ENCODE data around the gene CFAP20DC.

DNA sequence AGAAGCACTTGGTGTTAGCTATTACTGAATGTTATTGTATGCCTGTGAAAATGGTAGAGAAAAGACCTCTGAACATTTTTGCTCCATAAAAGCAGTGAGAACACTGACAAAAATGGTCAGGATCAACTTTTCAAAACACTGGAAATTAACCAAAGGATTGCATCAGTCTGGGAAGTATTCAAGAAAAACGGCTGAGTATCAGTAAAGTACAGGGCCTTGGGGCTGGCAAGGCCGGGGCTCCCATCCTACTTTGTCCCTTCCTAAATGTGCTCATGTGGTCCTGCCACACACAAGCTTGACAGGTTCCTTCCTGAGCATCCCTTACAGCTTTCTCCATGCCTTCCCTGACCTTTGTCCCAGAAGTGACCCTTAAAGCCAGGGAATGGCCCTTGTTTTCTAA is 84.0 kb downstream of the CFAP20DC start:
- TF ChIP-seq, protein P1, sequence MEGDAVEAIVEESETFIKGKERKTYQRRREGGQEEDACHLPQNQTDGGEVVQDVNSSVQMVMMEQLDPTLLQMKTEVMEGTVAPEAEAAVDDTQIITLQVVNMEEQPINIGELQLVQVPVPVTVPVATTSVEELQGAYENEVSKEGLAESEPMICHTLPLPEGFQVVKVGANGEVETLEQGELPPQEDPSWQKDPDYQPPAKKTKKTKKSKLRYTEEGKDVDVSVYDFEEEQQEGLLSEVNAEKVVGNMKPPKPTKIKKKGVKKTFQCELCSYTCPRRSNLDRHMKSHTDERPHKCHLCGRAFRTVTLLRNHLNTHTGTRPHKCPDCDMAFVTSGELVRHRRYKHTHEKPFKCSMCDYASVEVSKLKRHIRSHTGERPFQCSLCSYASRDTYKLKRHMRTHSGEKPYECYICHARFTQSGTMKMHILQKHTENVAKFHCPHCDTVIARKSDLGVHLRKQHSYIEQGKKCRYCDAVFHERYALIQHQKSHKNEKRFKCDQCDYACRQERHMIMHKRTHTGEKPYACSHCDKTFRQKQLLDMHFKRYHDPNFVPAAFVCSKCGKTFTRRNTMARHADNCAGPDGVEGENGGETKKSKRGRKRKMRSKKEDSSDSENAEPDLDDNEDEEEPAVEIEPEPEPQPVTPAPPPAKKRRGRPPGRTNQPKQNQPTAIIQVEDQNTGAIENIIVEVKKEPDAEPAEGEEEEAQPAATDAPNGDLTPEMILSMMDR (IDR thresholded peaks at IDR 0.05; ENCODE audit: low read length), result no peak
- TF ChIP-seq EZH2phosphoT487 (IDR thresholded peaks at IDR 0.05; ENCODE audit: low read length) (no peak), EZH2 (optimal IDR thresholded peaks at IDR 0.05; ENCODE audit: low read depth, low read length) (no peak)
